Trophoblast cell (in vitro differentiated cells and primary cell): Measurements from ENCODE around the gene ANGPT4. TPM values are rescaled to one million over a fixed set of nuclear protein-coding genes. Genes with fewer than 3 reads are reported as not detected.

ENCODE experiments used
- DNase-seq, 2 donors: peaks; one replicate each; pipeline ENCODE4 v3.0.0-alpha.2; 2016
- H2AFZ ChIP-seq: 2 replicates; pipeline ENCODE4 v1.6.1; 2013; ENCODE audit warnings: low read length, moderate library complexity, mild to moderate bottlenecking; ENCODE audit not compliant: insufficient read depth, poor library complexity
- H2AK5ac ChIP-seq: 2 replicates; pipeline ENCODE4 v1.6.1; 2013; ENCODE audit warnings: mild to moderate bottlenecking, low read length
- H2BK120ac ChIP-seq: 2 replicates; pipeline ENCODE4 v1.6.1; 2013; ENCODE audit warnings: low read length, mild to moderate bottlenecking, moderate library complexity; ENCODE audit not compliant: insufficient read depth, poor library complexity
- H2BK12ac ChIP-seq: 2 replicates; pipeline ENCODE4 v1.6.1; 2013; ENCODE audit warnings: mild to moderate bottlenecking, low read length, moderate library complexity
- H2BK5ac ChIP-seq: 2 replicates; pipeline ENCODE4 v1.6.1; 2013; ENCODE audit warnings: low read length, low read depth, moderate library complexity, mild to moderate bottlenecking; ENCODE audit not compliant: poor library complexity
- H3K14ac ChIP-seq: 2 replicates; pipeline ENCODE4 v1.6.1; 2013; ENCODE audit warnings: mild to moderate bottlenecking, low read length
- H3K18ac ChIP-seq: 2 replicates; pipeline ENCODE4 v1.6.1; 2013; ENCODE audit warnings: mild to moderate bottlenecking, low read length
- H3K23ac ChIP-seq: 2 replicates; pipeline ENCODE4 v1.6.1; 2013; ENCODE audit warnings: low read length
- H3K27ac ChIP-seq: 2 replicates; pipeline ENCODE4 v1.5.1; 2013; ENCODE audit warnings: low read depth, mild to moderate bottlenecking, inconsistent platforms, low read length, moderate library complexity
- H3K27me3 ChIP-seq: 2 replicates; pipeline ENCODE4 v1.6.1; 2013; ENCODE audit warnings: inconsistent platforms, mild to moderate bottlenecking, low read length, moderate library complexity; ENCODE audit not compliant: insufficient read depth
- H3K36me3 ChIP-seq, 2 experiments: 1 replicate in 1 of 2; 2 replicates in 1 of 2; pipeline ENCODE4 v1.6.1; 2013; ENCODE audit warnings: low read length in 2 of 2, mild to moderate bottlenecking in 2 of 2, moderate library complexity in 1 of 2; ENCODE audit not compliant: insufficient read depth in 2 of 2, control insufficient read depth in 1 of 2
- H3K4ac ChIP-seq: 2 replicates; pipeline ENCODE4 v1.6.1; 2013; ENCODE audit warnings: low read depth, mild to moderate bottlenecking, low read length, moderate library complexity
- H3K4me1 ChIP-seq, 2 experiments: 1 replicate in 1 of 2; 2 replicates in 1 of 2; pipeline ENCODE4 v1.6.1; 2013; ENCODE audit warnings: low read length in 2 of 2, mild to moderate bottlenecking in 2 of 2, moderate library complexity in 1 of 2; ENCODE audit not compliant: insufficient read depth in 2 of 2, control insufficient read depth in 1 of 2
- H3K4me2 ChIP-seq: 2 replicates; pipeline ENCODE4 v1.6.1; 2013; ENCODE audit warnings: inconsistent platforms, mild to moderate bottlenecking, low read length, moderate library complexity
- H3K4me3 ChIP-seq: 2 replicates; pipeline ENCODE4 v1.5.1; 2013; ENCODE audit warnings: mild to moderate bottlenecking, low read depth, low read length, inconsistent platforms
- H3K79me1 ChIP-seq: one replicate; pipeline ENCODE4 v1.6.1; 2013; ENCODE audit warnings: low read length
- H3K79me2 ChIP-seq: 2 replicates; pipeline ENCODE4 v1.6.1; 2013; ENCODE audit warnings: low read length, mild to moderate bottlenecking; ENCODE audit not compliant: control insufficient read depth, insufficient read depth, poor library complexity
- H3K9ac ChIP-seq: 2 replicates; pipeline ENCODE4 v1.6.1; 2013; ENCODE audit warnings: mild to moderate bottlenecking, low read length
- H3K9me3 ChIP-seq: 2 replicates; pipeline ENCODE4 v1.6.1; 2013; ENCODE audit warnings: low read depth, mild to moderate bottlenecking, control low read depth, inconsistent platforms, low read length; ENCODE audit not compliant: insufficient read depth
- H4K12ac ChIP-seq: 2 replicates; pipeline ENCODE4 v1.6.1; 2013; ENCODE audit warnings: low read depth, mild to moderate bottlenecking, low read length, moderate library complexity
- H4K8ac ChIP-seq: 2 replicates; pipeline ENCODE4 v1.6.1; 2013; ENCODE audit warnings: low read depth, mild to moderate bottlenecking, low read length, moderate library complexity
- H4K91ac ChIP-seq: one replicate; pipeline ENCODE4 v1.6.1; 2013; ENCODE audit warnings: low read depth, mild to moderate bottlenecking, low read length, moderate library complexity
- WGBS: extraction: QIAGEN DNeasy Blood & Tissue Kit; methylation state at CpG from one replicate; pipeline ENCODE4 v1.1.7; 2013; ENCODE audit warnings: missing lambda C conversion rate; ENCODE audit not compliant: insufficient read length, insufficient coverage; ENCODE audit errors: extremely low coverage; 5-methylcytosine and 5-hydroxymethylcytosine counted together
- polyA plus RNA-seq: library from polyadenylated mRNA; stranded (reverse); fragments of 200-250 nt; gene quantifications from 2 replicates; pipeline ENCODE4 v1.2.3, GENCODE V29; 2013

Gene ANGPT4
- 38.6 and 42.6 TPM in 2 replicates for polyA plus RNA-seq

- Histone ChIP-seq H3K4me3 (no peak within 1 kb of the TSS), H3K9me3 (no peaks in the 10 kb centered on the region), H2BK120ac (no peak within 1 kb of the TSS), H2AFZ (no peak within 1 kb of the TSS), H4K91ac (no peak within 1 kb of the TSS), H2AK5ac (no peak within 1 kb of the TSS), H3K79me1 (no peaks in the 10 kb centered on the region), H4K8ac (no peak within 1 kb of the TSS), H2BK5ac (no peak within 1 kb of the TSS), H4K12ac (no peak within 1 kb of the TSS), H3K9ac (no peak within 1 kb of the TSS), H3K4me1 (peaks cover 7 to 8% of the 10 kb centered on the region in 2 experiments), H3K79me2 (no peaks in the 10 kb centered on the region), H3K27ac (no peak within 1 kb of the TSS), H3K4me2 (no peak within 1 kb of the TSS), H3K36me3 (no peaks in the 10 kb centered on the region), H3K27me3 (no peaks in the 10 kb centered on the region), H3K14ac (no peak within 1 kb of the TSS), H3K18ac (no peak within 1 kb of the TSS), H2BK12ac (no peak within 1 kb of the TSS), H3K23ac (no peak within 1 kb of the TSS), H3K4ac (no peak within 1 kb of the TSS)
- peak in 1 of 2 donors; percentile 33 for DNase-seq
- no CpG with 5 or more reads among the region's 18 CpGs for WGBS
These were observed at the start of gene ANGPT4 for GRCh38 chr20:916125-916799. ANGPT4 (minus strand) TSS chr20:916334; CDS start chr20:916214, 120 bp downstream.

GRCh38 chr20:963795-964194, 47.7 kb upstream of the ANGPT4 start:
- no peak overlapping the region for H3K14ac ChIP-seq
- H3K27ac ChIP-seq, result no peak overlapping the region
- no peak overlapping the region for H3K4me2 ChIP-seq
- H3K36me3 ChIP-seq, result no peaks in the 10 kb centered on the region
- H3K79me2 ChIP-seq, result no peaks in the 10 kb centered on the region
- peaks cover 2% of the 10 kb centered on the region for H3K9me3 ChIP-seq
- H2BK12ac ChIP-seq, result no peak overlapping the region
- H3K9ac ChIP-seq, result no peak overlapping the region
- no peak overlapping the region for H2AFZ ChIP-seq
- H3K4ac ChIP-seq, result no peak overlapping the region
- DNase-seq, result no peak
- no peak overlapping the region for H2BK5ac ChIP-seq
- peaks cover 3 to 7% of the 10 kb centered on the region in 2 experiments for H3K4me1 ChIP-seq
- no peak overlapping the region for H3K4me3 ChIP-seq
- H4K12ac ChIP-seq, result no peak overlapping the region
- no peaks in the 10 kb centered on the region for H3K27me3 ChIP-seq
- no peak overlapping the region for H3K23ac ChIP-seq
- no peak overlapping the region for H3K18ac ChIP-seq
- no peak overlapping the region for H4K8ac ChIP-seq
- no peaks in the 10 kb centered on the region for H3K79me1 ChIP-seq
- no peak overlapping the region for H2BK120ac ChIP-seq
- WGBS, result no CpG with 5 or more reads among the region's 10 CpGs
- no peak overlapping the region for H2AK5ac ChIP-seq
- H4K91ac ChIP-seq, result no peak overlapping the region

GRCh38 chr20:962683-963082, 46.5 kb upstream of the ANGPT4 start:
- WGBS, result no CpG with 5 or more reads among the region's 8 CpGs
- Histone ChIP-seq H3K27me3 (no peaks in the 10 kb centered on the region), H3K18ac (no peak overlapping the region), H3K27ac (no peak overlapping the region), H4K8ac (no peak overlapping the region), H3K79me2 (no peaks in the 10 kb centered on the region), H2BK12ac (no peak overlapping the region), H3K4me3 (no peak overlapping the region), H4K91ac (no peak overlapping the region), H2BK5ac (no peak overlapping the region), H3K79me1 (no peaks in the 10 kb centered on the region), H2BK120ac (no peak overlapping the region), H3K36me3 (no peaks in the 10 kb centered on the region), H3K4me2 (no peak overlapping the region), H2AFZ (no peak overlapping the region), H3K4me1 (peaks cover 3 to 4% of the 10 kb centered on the region in 2 experiments), H4K12ac (no peak overlapping the region), H3K4ac (no peak overlapping the region), H3K14ac (no peak overlapping the region), H3K23ac (no peak overlapping the region), H2AK5ac (no peak overlapping the region), H3K9me3 (peaks cover 2% of the 10 kb centered on the region), H3K9ac (no peak overlapping the region)
- no peak for DNase-seq

- Histone ChIP-seq H3K79me1 (no peaks in the 10 kb centered on the region), H3K27ac (no peak overlapping the region), H3K36me3 (no peaks in the 10 kb centered on the region), H3K9me3 (peaks cover 2% of the 10 kb centered on the region), H4K91ac (no peak overlapping the region), H2BK5ac (no peak overlapping the region), H2BK120ac (no peak overlapping the region), H4K12ac (no peak overlapping the region), H4K8ac (no peak overlapping the region), H3K4ac (no peak overlapping the region), H3K4me2 (no peak overlapping the region), H3K14ac (no peak overlapping the region), H3K23ac (no peak overlapping the region), H3K18ac (no peak overlapping the region), H3K79me2 (no peaks in the 10 kb centered on the region), H2AFZ (no peak overlapping the region), H3K9ac (no peak overlapping the region), H3K4me1 (peaks cover 3 to 4% of the 10 kb centered on the region in 2 experiments), H3K4me3 (no peak overlapping the region), H2AK5ac (no peak overlapping the region), H2BK12ac (no peak overlapping the region), H3K27me3 (no peaks in the 10 kb centered on the region)
- DNase-seq, result no peak
- WGBS, result no CpG with 5 or more reads among the region's 3 CpGs
These were observed 46.1 kb upstream of the ANGPT4 start for GRCh38 chr20:962223-962622.
